Activated CD4-positive, alpha-beta T cell treated with anti-CD3 and anti-CD28 coated beads, Interleukin-2, amount 50 U/mL, for 1 hour (primary cell): ENCODE data around the gene NMNAT2.

Experiments
- DNase-seq: peaks from one replicate; pipeline ENCODE4 v3.0.0-alpha.2; 2020

The NMNAT2 gene

DNA sequence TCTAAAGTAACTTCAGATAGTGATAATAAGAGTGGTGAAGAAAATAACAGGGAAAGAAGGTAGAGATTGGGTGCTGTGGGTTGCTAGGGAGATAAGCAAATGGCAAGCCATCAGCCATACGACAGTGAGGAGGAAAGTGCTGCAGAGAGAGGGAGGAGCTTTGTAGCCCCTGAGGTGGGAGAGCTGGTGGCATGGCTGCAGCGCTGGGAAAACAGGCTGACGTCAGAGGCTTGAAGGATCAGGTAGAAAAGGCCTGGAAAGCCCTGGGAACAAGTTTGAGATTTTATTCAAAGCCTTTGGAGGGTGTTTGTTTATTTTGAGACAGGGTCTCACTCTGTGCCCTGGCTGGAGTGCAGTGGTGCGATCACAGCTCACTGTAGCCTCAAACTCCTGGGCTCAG lies 109.5 kb downstream of the NMNAT2 start:
- no peak for DNase-seq

DNA sequence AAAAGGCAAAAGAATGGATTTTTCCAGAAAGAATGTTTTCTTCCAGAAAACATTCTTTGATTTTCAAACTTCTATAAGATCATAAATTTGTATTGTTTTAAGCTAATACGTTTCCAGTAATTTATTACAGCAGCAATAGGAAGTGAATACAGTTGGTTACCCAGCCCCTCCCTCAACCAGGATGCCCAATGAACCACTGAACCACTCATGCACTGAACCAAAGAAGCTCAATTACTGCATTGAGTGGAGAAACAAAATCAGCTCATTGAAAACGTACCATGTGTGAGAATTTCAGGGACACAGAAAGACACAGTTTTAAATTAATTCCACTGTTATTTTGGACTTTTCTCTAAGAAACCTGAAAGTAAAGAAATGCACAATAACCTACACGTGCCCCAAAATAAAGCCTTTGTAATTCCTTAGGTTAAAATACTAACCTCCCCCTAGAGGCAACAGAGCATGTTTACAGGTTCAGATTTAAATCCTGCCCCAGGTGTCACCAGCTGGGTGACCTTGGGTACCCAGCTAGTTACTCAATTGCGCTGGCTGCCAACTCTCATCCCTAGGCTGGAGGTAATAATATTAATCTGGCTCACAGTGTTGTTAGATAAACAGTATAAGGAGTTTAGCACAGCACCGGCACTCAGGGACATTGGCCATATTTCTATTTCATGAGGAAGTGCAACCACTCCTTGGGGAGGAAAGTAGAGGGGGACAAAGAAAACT lies 111.7 kb downstream of the NMNAT2 start:
- no peak for DNase-seq

- no peak for DNase-seq
Measured at GRCh38 chr1:183304440-183305107, 113.6 kb downstream of the NMNAT2 start.

GRCh38 chr1:183303901-183304300 lies 114.3 kb downstream of the NMNAT2 start:
- DNase-seq, result no peak

GRCh38 chr1:183303323-183303645 lies 114.9 kb downstream of the NMNAT2 start:
- no peak for DNase-seq

DNA sequence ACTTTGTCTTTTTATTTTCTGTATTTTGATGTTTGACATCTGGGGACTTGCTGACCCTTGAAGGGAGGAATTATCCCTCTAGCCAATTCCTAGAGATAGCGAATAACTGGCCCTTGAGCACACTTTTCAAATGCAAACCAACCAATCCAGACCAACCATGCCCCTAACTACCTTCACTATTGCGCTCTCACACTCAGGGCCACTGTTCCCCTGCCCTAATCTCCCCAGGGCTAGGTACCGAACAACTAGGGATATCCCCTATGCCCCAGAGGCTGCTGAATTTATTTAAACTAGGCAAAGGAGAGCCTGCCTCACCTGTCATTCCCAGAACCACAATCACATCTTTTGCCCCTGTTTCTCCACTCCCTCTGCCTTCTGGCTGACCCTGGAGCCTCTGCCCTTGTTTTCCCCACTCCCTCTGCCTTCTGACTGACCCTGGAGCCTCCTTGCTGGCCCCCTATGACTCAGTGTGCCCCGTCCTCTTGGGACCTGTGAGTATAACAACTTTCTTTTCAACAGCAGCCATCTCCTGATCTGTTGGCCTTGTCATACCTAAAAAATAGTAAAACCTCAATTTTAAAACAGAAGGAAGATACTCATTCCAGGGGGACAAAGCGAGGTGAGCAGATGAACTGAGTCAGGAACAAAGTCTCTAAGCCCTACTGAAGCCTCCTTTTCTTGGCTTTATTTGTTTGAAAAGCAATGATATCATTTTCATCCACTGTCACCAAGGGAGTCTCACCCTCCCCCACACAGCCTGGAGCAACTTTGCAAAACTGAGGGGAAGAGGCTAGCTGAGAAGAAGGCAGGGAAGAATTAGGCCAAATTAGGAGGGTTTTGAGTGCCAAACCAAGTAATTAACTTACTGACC lies 115.5 kb downstream of the NMNAT2 start:
- DNase-seq, result no peak

DNA sequence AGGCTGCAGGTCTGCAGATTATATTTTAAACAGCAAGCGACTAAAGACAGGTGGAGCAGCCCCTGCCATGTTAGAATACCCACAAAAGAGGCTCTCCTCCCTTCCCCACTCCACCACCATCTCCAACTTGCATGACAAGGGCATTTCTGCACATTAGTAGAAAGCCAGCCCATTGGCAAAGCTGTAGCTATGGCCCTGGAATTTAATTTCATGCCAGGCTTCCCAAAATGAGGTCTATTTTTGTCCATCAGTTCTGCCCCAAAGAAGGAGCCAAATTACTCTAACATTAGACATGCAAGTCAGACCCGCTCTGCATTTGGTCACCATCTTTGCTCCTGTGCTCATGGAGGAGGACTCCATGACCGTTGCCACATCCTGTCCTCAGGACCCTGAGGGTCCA lies 116.9 kb downstream of the NMNAT2 start:
- no peak for DNase-seq

- DNase-seq, result no peak
Measured at GRCh38 chr1:183300828-183301227, 117.4 kb downstream of the NMNAT2 start.

GRCh38 chr1:183300395-183300794 lies 117.8 kb downstream of the NMNAT2 start:
- no peak for DNase-seq

DNA sequence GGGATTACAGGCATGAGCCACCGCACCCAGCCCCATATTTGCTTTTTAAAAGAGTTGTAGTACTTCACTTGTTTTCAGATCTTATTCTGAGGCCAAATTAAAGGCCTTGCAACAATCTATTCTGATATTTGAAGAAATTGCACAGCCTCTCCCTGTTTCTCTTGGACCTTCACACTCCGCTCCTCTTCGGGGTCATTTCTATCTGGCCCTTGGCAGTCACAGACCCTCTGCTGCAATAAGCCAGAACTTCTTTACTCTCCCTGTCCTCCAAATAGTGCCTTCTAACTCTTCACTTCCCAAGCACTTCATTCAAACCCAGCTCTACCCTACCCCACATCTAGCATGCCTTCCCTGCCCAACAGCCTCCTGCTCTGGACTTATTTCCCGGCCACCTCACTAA lies 121.4 kb downstream of the NMNAT2 start:
- DNase-seq, result no peak

GRCh38 chr1:183295521-183295920 lies 122.7 kb downstream of the NMNAT2 start:
- DNase-seq, result no peak

- no peak for DNase-seq
Measured at GRCh38 chr1:183293876-183294275, 124.3 kb downstream of the NMNAT2 start.

GRCh38 chr1:183293241-183293640 lies 124.9 kb downstream of the NMNAT2 start:
- DNase-seq, result no peak

- no peak for DNase-seq
Measured at GRCh38 chr1:183291802-183292514, 126.2 kb downstream of the NMNAT2 start.

GRCh38 chr1:183291216-183291762 lies 126.9 kb downstream of the NMNAT2 start:
- DNase-seq, result no peak

- no peak for DNase-seq
Measured at GRCh38 chr1:183290628-183291027, 127.6 kb downstream of the NMNAT2 start.

GRCh38 chr1:183289051-183289496 lies 129.1 kb downstream of the NMNAT2 start:
- no peak for DNase-seq

GRCh38 chr1:183288583-183288982 lies 129.6 kb downstream of the NMNAT2 start:
- no peak for DNase-seq

- DNase-seq, result no peak
Measured at GRCh38 chr1:183287191-183287675, 130.9 kb downstream of the NMNAT2 start.

- DNase-seq, result no peak
Measured at GRCh38 chr1:183285746-183286145, 132.4 kb downstream of the NMNAT2 start.

- DNase-seq, result no peak
Measured at GRCh38 chr1:183285256-183285655, 132.9 kb downstream of the NMNAT2 start.

DNA sequence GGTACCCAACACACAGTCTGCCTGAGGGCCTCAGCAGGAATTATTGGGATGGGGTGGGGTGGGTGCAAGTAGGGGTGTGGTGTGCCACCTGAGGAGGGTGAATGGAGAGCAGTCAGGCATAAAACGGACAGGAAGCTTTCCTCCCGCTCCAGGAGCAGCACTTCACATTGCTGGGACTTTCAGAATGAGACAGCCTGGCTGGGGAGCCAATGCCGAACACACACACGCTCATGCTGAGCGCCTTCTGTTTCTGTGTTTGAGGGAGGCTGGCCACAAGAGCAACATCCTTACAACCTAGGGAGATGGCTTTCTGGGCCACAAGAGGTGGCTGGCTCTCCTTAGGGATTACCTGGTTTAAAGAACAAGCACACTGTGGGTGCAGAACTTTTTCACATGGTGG lies 134.1 kb downstream of the NMNAT2 start:
- no peak for DNase-seq

- no peak for DNase-seq
Measured at GRCh38 chr1:183283286-183283685, 134.9 kb downstream of the NMNAT2 start.
